NCI-H1105 treated with DMSO at 0.1 percent for 48 hours (cell line): ENCODE data around the gene CCDC57.
"Not testable (repeated sequence)": the region's sequence is repeated elsewhere in the genome, so short reads cannot be mapped to it uniquely, and the experiment has no call there.

Source experiments
- DNase-seq: peaks from one replicate; lab custom pipeline; 2025; lab: John Stamatoyannopoulos, UW

CCDC57 gene

DNA sequence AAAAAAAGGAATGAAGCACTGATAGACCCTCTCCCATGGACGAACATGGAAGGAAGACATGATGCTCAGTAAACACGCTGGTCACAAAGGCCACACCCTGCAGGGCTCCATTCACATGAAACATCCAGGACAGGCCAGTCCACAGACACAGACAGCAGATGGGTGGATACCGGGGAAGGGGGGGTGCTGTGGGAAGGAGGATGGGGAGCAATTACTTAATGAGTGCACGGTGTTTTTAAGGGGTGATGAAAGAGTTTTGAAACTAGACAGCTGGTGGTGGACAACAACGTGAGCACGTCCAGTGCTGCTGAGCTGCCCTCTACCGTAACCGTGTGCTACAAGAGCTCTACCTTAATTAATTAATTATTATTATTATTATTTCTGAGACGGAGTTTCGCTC is 10.2 kb upstream of the CCDC57 start:
- DNase-seq: no peak

DNA sequence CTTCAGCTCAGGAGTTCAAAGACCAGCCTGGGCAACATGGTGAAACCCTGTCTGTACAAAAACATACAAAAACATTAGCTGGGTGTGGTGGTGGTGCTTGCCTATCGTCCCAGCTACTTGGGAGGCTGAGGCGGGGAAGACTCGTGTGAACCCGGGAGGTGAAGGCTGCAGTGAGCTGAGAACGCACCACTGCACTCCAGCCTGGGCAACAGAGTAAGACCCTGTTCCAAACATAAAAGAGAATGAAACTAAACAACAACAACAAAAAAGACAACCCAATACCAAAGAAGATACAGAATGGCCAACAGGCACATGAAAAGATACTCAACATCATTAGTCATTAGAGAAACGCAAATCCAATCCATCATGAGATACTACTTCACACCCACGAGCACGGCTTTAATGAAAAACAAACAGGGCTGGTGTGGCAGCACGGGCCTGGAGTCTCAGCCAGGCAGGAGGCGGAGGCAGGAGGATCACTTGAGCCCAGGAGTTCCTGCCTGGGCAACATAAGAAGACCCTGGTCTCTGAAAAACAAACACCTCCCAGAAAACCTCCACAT is 8.8 kb upstream of the CCDC57 start:
- DNase-seq: no peak

DNA sequence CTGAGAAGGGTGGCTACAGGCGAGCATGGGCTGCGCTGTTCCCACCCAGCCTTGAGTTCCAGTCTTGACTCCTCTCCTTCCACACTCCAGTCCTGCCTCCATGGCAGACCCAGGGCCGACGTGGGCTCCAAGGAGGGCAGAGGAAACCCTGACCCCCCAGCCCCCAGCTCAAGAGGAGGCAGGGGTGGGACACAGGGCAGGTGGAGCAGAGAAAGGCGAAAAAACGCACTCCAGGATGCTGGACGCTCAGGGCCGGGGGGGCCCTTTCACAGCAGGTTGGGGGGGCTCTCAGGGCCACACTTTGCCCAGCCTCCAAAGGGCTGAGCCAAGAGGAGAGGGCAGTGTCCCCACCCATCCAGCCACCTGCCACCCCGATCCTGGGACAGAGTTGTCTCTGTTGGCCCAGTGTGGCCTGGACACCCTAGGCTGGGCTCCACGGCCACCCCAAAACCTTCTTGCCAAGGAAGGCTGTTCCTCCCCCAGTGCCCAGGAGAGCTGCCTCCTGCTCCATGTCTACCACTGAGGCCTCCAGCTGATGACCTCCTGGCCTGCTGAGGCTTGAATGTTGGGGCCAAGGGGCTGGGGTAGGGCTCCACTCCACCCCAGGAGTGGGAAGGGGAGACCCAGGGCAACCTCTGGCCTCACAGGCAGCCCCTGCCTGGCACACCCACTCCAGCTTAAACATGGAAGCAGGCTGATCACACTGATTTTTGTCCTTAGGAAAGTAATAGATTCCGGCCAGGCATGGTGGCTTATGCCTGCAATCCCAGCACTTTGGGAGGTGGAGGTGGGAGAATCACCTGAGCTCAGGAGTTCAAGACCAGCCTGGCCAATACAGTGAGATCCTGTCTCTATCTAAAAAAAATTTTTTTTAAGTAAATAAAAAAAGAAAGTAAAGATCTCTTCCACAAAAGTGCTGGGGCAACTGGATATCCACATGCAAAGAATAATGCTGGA is 7.4 kb upstream of the CCDC57 start:
- no peak for DNase-seq

DNA sequence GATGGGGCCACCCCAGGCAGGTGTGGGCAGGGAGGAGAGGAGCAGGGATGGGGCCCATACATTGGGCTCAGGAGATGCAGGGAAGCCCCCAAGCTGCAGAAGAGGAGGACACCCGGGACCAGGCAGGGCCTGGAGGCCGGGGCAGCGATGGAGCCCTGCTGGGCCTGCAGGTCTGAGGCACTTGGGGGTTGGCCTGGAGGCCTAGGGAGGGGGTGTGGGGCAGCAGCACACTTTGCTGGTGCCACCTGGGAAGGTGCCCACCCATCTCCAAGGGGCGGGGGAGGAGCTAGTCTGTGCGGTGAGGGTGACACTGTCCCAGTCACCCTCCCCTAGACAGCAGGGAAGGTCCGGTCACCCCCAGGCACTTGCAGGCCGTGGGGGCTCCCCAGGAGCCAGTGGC is 6.4 kb upstream of the CCDC57 start:
- DNase-seq: no peak

DNA sequence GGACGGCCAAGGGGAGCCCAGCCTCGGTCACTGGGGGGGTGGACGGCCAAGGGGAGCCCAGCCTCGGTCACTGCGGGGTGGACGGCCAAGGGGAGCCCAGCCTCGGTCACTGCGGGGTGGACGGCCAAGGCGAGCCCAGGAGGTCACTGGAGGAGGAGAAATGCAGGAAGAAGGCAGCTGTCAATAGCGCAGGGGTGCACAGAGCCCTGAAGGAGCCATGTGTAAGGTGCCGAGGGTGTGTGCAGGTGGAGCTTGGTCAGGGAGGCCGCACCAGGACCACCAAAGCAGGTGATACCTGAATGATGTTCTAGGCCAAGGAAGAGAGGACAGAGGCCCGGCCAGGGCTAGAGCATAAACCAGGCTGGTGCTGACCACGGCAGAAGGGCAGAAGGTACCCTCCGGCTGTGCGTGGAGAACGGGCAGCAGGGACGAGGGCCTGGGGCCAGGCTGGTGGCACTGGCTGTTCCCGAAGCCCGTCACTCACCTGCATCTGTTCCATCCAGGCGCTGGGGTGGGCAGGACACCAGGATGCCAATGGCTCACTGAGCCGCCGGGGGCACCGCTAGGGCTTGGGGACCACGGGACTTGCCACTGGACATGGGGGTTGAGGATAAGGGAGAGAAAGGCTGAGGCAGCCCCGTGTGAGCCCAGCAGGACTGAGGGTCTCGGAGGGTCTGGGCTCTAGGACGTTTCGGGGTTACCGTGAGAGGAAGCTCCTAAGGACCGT is 5.9 kb upstream of the CCDC57 start:
- DNase-seq: no peak

DNA sequence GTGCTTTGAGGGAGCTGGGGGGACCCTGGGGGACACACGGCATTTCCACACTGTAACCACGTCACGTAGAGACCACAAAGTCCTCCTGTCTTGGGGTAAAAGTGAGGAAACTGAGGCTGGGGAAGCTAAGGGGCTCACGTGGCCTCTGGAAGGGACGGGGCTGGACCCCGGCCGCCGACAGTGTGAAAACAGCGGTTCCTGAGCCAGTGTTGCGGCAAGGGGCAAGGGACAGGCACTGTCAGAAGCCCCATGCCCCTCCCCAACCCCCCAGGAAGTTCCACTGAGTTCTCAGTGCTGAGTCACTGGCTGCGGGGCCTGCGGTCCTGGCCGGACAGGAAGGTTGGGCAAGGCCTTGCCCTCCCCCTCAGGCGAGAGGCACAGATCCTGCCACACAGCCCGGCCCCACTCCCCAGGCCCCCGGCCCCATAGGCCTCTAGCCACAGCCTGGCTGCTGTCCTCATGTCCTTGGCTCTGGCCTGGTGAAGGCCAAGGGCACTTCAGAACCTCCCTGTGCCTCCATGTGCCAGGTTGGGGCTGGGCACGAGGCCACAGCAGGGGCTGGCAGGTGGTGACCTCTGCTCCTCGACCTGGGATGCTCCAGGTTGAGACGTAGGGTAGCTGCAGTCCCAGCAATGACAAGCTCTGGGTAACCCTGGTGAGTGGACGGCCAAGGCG is 5.0 kb upstream of the CCDC57 start:
- no peak for DNase-seq

DNA sequence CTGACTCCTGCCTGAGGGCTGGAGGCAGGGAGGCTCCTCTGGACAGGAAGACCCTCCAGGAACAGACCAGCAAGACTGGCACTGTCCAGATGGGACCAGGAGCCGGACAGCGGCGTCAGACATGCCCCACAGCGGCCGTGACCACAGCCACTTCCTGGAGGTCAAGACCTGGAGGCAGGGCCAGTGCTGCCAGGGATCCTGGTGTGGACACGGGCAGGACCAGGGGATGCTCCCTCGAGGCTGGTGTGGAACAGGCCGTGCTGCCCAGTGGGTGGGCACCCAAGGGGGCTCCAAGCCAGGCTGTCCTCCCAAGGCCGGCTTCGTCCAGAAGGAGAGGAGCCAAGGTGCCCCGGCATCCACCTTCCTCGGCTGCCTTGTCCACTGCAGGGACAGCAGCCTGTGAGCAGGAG is 4.5 kb upstream of the CCDC57 start:
- no peak for DNase-seq

GRCh38 chr17:82216301-82217119 is 3.9 kb upstream of the CCDC57 start:
- DNase-seq: no peak

DNA sequence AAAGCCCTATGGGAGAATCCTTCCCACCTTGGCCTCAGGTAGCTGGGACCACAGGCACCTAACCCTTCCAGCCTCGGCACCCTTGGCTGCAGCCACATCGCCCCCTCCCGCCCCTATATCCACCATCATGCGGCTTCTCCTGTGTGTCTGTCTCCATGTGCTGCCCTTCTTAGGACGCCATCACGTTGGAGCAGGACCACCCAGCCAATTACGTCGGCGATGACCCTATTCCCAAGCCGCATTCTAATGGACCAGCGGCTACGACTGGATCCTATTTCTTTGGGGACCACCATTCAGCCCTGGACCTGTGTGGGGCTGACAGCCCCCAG is 3.3 kb upstream of the CCDC57 start:
- DNase-seq: no peak

DNA sequence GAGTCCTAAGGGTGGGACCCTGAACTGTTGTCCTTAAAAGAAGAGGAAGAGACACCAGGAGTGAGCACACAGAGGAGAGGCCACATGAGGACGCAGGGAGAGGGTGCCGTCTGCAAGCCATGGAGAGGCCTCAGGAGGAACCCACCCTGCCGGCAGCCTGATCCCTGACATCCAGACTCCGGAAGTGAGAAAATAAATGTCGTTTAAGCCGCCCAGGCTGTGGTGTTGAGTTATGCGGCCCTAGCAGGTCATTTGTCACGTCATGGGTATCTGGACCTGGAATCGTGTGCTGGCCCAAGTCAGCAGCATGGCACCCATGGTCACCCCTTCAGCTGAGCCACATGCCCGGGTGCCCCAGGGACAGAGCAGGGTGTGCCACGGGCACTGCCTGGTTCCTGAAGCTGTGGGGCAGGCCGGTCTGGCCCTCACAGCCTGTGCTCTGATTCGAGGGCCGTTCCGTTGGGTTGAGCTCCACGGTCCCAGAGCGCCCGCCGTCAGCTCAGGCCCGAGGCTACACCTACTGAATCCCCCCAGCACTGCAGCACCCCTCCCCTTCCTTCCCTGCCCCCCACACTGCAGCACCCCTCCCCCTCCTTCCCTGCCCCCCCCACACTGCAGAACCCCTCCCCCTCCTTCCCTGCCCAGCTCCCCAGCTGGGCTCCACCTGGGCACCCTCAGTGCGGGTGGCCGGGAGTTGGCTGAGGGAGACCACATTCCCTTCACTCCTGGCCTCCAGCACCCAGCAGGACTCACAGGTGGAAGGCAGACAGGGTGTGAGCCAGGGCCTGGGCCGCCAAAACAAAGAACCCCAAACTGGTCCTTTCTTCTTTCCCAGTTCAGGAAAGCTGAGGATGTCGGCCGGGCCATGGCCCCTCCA is 2.7 kb upstream of the CCDC57 start:
- no peak for DNase-seq

DNA sequence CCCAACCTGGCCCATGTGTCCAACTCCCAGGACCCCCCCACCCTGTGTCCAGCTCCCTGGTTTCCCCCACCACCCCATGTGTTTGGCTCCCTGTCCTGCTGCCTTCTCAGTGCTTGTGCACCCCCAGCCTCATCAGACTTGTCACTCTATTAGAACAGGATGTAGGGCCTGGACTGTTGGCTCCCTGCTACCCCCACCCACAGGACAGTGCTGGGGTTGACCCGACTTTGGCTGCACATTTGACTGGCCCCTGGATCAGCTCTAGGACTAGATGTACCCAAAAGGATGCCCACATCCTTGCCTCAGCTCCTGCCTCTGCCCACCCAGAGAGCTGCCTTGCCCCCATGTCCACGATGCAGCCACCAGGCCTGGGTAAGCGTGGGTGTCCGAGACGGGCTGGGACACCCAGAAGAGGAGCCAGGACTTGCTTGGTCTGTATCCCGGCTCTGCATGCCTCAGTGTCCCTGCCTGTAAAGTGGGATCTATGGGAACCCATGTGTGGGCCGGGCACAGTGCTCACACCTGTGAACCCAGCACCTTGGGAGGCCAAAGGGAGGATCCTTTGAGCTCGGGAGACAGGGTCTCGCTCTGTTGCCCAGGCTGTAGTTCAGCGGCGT is 1.5 kb upstream of the CCDC57 start:
- DNase-seq: no peak

DNA sequence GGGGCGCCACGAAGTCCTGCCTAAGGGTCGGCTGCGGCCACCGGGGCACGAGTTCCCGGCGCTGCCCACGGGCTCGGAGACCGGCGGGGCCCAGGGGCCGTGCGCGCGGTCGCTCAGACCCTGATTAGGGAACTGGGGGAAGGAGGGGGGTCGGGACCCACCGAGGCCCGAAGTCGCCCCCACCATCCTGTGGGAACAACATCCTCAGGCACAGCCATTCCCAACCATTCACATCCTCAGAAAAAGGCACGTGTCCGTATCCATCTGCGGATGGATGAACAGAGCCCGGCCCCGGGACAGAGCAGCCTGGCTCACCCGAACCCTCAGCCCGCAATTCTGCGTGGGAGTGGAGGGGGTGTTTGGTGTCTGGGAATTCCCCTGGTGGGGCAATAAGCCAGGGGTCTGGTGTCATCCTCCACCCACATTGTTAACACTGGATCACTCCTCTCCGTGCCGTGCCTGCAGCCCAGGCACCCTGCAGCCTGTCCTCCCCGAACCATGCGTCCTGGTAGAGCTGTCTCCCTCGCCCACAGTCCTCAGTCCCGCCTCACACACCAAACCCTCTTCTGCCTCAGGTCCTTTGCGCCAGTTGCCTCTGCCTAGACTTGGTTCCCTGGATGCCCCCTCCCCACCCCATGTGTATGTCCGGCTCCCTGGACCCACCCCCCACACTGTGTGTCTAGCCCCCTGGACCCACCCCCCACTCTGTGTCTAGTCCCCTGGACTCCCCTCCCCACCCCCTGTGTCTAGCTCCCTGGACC is 789 bp upstream of the CCDC57 start:
- DNase-seq: peak; percentile 22

- DNase-seq: not testable (repeated sequence)
Observed at GRCh38 chr17:82210655-82211054, 2.0 kb downstream of the CCDC57 start.

DNA sequence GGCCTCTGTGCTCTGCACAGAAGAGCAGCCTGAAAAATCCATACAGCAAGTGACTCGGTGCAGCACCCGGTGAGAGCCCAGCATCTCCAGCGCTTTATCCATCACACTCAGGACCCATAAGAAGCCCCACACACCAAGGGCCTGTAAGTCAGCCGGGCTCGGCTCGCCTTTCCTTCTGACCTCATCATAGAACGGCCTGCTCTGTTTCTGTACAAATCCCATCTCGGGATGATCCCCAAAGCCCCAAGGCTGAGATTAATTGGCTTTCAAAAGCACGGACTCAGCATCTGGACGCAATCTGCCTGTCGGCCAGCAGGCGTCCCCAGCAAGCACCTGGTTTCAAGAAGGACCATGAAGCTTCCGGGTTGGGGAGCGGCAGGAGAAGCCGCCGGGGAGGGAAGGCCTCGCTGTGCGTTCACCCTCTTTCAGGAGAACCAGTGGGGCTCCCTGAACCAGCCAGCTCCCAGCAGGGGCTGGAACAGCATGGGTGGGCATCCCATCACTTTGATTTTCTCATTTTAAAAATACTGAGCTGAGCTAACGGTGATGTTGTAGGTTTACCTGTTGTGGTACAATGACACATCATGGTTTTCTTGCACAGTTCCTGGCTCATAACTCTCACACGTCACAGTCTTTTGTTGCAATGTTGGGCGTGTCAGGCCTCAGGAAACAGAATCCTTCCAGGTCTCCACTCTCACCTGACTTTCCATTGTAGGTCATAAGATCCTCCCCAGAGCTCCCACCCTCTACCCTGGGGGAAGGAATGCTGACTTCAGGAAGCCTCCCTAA is 6.7 kb downstream of the CCDC57 start:
- DNase-seq: peak; percentile 64

- DNase-seq: no peak
Observed at GRCh38 chr17:82204831-82205719, 7.6 kb downstream of the CCDC57 start.

- no peak for DNase-seq
Observed at GRCh38 chr17:82203920-82204319, 8.7 kb downstream of the CCDC57 start.

GRCh38 chr17:82202981-82203380 is 9.7 kb downstream of the CCDC57 start:
- no peak for DNase-seq

GRCh38 chr17:82201498-82201910 is 11.1 kb downstream of the CCDC57 start:
- no peak for DNase-seq
